HEK293 (cell line): ENCODE data around the gene TPST1.
A peak's percentile ranks its signal among the peaks of the same experiment; 100 is the strongest.

Source experiments
- CTCF ChIA-PET: fragments of 350-600 bp; formaldehyde crosslinking; extraction: SDS; loops from one replicate; lab custom pipeline; 2021; ENCODE audit warnings: antibody characterized with exemption; lab: Yijun Ruan, JAX
- POLR2A ChIA-PET: fragments of 300-600 bp; formaldehyde crosslinking; extraction: SDS; loops from one replicate; lab custom pipeline; 2020; ENCODE audit warnings: antibody characterized with exemption, inconsistent platforms; lab: Yijun Ruan, JAX
- H3K27ac ChIP-seq: fragments of 200-500 bp; sonication (Bioruptor generic); 2 replicates; pipeline ENCODE4 v1.5.1; 2014; ENCODE audit warnings: low read depth, low read length, control low read depth, inconsistent platforms; ENCODE audit errors: extremely low read depth
- H3K36me3 ChIP-seq, 2 experiments: fragments of 200-500 bp in 1 of 2; sonication (Bioruptor generic) in 1 of 2; 1 replicate in 1 of 2; 2 replicates in 1 of 2; pipeline ENCODE4 v1.5.1; 2014 to 2017; ENCODE audit warnings: inconsistent platforms in 2 of 2, low read length in 2 of 2; ENCODE audit not compliant: control insufficient read depth in 2 of 2, insufficient read depth in 1 of 2
- H3K4me1 ChIP-seq: fragments of 200-500 bp; sonication (Bioruptor generic); 2 replicates; pipeline ENCODE4 v1.5.1; 2014; ENCODE audit warnings: mild to moderate bottlenecking, low read length, inconsistent platforms; ENCODE audit not compliant: control insufficient read depth, insufficient read depth
- H3K4me3 ChIP-seq: 2 replicates; pipeline ENCODE4 v1.5.1; 2011; ENCODE audit warnings: low read depth, mild to moderate bottlenecking, control low read depth, low read length, moderate library complexity
- H3K9me3 ChIP-seq: fragments of 200-500 bp; sonication (Bioruptor generic); 2 replicates; pipeline ENCODE4 v1.5.1; 2014; ENCODE audit warnings: low read depth, low read length, inconsistent platforms; ENCODE audit not compliant: control insufficient read depth, insufficient read depth
- KLF10 ChIP-seq: fragments of 450-650 bp; IDR thresholded peaks from 2 replicates; pipeline ENCODE4 v1.5.1; 2018; ENCODE audit warnings: missing biosample characterization, mild to moderate bottlenecking, missing genetic modification characterization
- REPIN1 ChIP-seq: fragments of 450-650 bp; formaldehyde crosslinking; IDR thresholded peaks from 2 replicates; pipeline ENCODE4 v1.5.1; 2017; ENCODE audit warnings: missing biosample characterization, missing genetic modification characterization, low read depth
- TRIM28 ChIP-seq: IDR thresholded peaks from 2 replicates; pipeline ENCODE4 v1.6.1; 2011; ENCODE audit warnings: low read length, control low read depth, borderline replicate concordance
- ZBTB17 ChIP-seq: fragments of 450-650 bp; formaldehyde crosslinking; IDR thresholded peaks from 2 replicates; pipeline ENCODE4 v1.5.1; 2016; ENCODE audit warnings: missing biosample characterization, missing genetic modification characterization
- ZBTB44 ChIP-seq: fragments of 450-650 bp; IDR thresholded peaks from 2 replicates; pipeline ENCODE4 v1.5.1; 2018; ENCODE audit warnings: missing biosample characterization, mild to moderate bottlenecking, missing genetic modification characterization
- ZBTB7A ChIP-seq: fragments of 450-650 bp; formaldehyde crosslinking; IDR thresholded peaks from 2 replicates; pipeline ENCODE4 v1.5.1; 2016; ENCODE audit warnings: low read depth, missing biosample characterization, missing genetic modification characterization
- ZFP37 ChIP-seq: fragments of 450-650 bp; formaldehyde crosslinking; IDR thresholded peaks from 2 replicates; pipeline ENCODE4 v1.5.1; 2016; ENCODE audit warnings: missing biosample characterization, missing genetic modification characterization
- ZFP69B ChIP-seq: fragments of 450-650 bp; formaldehyde crosslinking; IDR thresholded peaks from 2 replicates; pipeline ENCODE4 v1.5.1; 2016; ENCODE audit warnings: missing biosample characterization, missing genetic modification characterization
- ZNF10 ChIP-seq: fragments of 450-650 bp; formaldehyde crosslinking; IDR thresholded peaks from 2 replicates; pipeline ENCODE4 v1.5.1; 2017; ENCODE audit warnings: missing biosample characterization, missing genetic modification characterization
- ZNF114 ChIP-seq: fragments of 450-650 bp; formaldehyde crosslinking; IDR thresholded peaks from 2 replicates; pipeline ENCODE4 v1.5.0; 2017; ENCODE audit warnings: missing biosample characterization, missing genetic modification characterization
- ZNF138 ChIP-seq: fragments of 450-650 bp; formaldehyde crosslinking; IDR thresholded peaks from 2 replicates; pipeline ENCODE4 v1.5.1; 2016; ENCODE audit warnings: missing biosample characterization, missing genetic modification characterization, borderline replicate concordance
- ZNF175 ChIP-seq: fragments of 450-650 bp; formaldehyde crosslinking; IDR thresholded peaks from 2 replicates; pipeline ENCODE4 v1.5.1; 2016; ENCODE audit warnings: missing biosample characterization, missing genetic modification characterization
- ZNF341 ChIP-seq: fragments of 450-650 bp; formaldehyde crosslinking; IDR thresholded peaks from 2 replicates; pipeline ENCODE4; 2016; ENCODE audit warnings: low read depth, missing biosample characterization, missing genetic modification characterization
- ZNF571 ChIP-seq: fragments of 450-650 bp; formaldehyde crosslinking; IDR thresholded peaks from 2 replicates; pipeline ENCODE4 v1.5.0; 2017; ENCODE audit warnings: missing biosample characterization, missing genetic modification characterization
- ZNF621 ChIP-seq: fragments of 450-650 bp; formaldehyde crosslinking; IDR thresholded peaks from 2 replicates; pipeline ENCODE4 v1.5.1; 2017; ENCODE audit warnings: missing biosample characterization, missing genetic modification characterization
- ZNF664 ChIP-seq: fragments of 450-650 bp; formaldehyde crosslinking; IDR thresholded peaks from 2 replicates; pipeline ENCODE4 v1.5.1; 2016; ENCODE audit warnings: missing biosample characterization, missing genetic modification characterization
- ZNF843 ChIP-seq: fragments of 450-650 bp; formaldehyde crosslinking; IDR thresholded peaks from 2 replicates; pipeline ENCODE4 v1.5.1; 2016; ENCODE audit warnings: missing biosample characterization, missing genetic modification characterization
- TF ChIP-seq, protein P1 (sequence below): fragments of 450-650 bp; formaldehyde crosslinking; IDR thresholded peaks from 2 replicates; pipeline ENCODE4 v1.5.1; 2017; ENCODE audit warnings: missing biosample characterization, missing genetic modification characterization
- TF ChIP-seq, protein P2 (sequence below): fragments of 450-650 bp; formaldehyde crosslinking; IDR thresholded peaks from 2 replicates; pipeline ENCODE4 v1.5.1; 2016; ENCODE audit warnings: missing biosample characterization, missing genetic modification characterization

Gene TPST1

DNA sequence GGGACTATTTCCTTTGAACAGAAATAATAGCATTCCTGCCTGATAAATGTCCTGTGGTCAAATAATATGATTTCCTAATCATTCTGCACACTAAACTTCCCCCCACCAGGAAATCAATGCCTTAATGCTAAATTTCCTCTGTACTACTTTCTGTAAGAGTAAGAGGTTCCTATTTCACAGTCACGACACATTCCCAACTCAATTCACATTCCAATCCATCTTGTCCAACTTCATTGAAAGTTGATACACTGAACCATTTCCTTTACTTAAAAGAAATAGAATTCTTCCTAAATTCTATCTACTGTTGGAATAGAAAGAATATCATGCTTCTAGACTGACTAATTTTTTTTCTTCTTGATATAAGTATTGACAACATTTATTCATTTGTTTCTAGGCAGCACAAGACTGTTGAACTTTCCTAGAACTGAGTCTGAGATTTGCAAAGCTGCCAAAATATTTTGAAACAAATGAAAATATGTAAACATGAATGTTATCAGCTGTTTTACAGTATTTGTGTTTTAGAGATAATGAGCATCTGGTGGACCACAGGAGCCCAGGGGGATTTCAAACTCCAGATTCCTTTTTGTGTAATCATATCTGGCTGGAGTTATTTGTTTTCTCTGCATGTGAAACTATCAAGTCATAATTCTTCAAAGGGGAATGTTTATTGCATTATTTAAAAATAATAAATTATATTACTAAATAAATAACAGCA is 121.5 kb downstream of the TPST1 start:
- TF ChIP-seq, protein P1, sequence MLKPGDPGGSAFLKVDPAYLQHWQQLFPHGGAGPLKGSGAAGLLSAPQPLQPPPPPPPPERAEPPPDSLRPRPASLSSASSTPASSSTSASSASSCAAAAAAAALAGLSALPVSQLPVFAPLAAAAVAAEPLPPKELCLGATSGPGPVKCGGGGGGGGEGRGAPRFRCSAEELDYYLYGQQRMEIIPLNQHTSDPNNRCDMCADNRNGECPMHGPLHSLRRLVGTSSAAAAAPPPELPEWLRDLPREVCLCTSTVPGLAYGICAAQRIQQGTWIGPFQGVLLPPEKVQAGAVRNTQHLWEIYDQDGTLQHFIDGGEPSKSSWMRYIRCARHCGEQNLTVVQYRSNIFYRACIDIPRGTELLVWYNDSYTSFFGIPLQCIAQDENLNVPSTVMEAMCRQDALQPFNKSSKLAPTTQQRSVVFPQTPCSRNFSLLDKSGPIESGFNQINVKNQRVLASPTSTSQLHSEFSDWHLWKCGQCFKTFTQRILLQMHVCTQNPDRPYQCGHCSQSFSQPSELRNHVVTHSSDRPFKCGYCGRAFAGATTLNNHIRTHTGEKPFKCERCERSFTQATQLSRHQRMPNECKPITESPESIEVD, result peak; percentile 23; the same call in 1 of the 2 replicates
- TF ChIP-seq ZNF571 (no peak), ZFP69B (no peak)
- TF ChIP-seq, protein P2, sequence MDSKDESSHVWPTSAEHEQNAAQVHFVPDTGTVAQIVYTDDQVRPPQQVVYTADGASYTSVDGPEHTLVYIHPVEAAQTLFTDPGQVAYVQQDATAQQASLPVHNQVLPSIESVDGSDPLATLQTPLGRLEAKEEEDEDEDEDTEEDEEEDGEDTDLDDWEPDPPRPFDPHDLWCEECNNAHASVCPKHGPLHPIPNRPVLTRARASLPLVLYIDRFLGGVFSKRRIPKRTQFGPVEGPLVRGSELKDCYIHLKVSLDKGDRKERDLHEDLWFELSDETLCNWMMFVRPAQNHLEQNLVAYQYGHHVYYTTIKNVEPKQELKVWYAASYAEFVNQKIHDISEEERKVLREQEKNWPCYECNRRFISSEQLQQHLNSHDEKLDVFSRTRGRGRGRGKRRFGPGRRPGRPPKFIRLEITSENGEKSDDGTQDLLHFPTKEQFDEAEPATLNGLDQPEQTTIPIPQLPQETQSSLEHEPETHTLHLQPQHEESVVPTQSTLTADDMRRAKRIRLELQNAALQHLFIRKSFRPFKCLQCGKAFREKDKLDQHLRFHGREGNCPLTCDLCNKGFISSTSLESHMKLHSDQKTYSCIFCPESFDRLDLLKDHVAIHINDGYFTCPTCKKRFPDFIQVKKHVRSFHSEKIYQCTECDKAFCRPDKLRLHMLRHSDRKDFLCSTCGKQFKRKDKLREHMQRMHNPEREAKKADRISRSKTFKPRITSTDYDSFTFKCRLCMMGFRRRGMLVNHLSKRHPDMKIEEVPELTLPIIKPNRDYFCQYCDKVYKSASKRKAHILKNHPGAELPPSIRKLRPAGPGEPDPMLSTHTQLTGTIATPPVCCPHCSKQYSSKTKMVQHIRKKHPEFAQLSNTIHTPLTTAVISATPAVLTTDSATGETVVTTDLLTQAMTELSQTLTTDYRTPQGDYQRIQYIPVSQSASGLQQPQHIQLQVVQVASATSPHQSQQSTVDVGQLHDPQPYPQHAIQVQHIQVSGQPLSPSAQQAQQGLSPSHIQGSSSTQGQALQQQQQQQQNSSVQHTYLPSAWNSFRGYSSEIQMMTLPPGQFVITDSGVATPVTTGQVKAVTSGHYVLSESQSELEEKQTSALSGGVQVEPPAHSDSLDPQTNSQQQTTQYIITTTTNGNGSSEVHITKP (tag by site-specific recombination), result no peak
- TF ChIP-seq, all 188 proteins: peak for 1
- no peaks in the 10 kb centered on the region for H3K36me3 ChIP-seq
- H3K4me1 ChIP-seq, result no peaks in the 10 kb centered on the region
- H3K9me3 ChIP-seq, result no peaks in the 10 kb centered on the region
- ChIA-PET POLR2A (no interaction called here), CTCF (no interaction called here)
- H3K4me3 ChIP-seq, result no peak overlapping the region
- no peak overlapping the region for H3K27ac ChIP-seq

DNA sequence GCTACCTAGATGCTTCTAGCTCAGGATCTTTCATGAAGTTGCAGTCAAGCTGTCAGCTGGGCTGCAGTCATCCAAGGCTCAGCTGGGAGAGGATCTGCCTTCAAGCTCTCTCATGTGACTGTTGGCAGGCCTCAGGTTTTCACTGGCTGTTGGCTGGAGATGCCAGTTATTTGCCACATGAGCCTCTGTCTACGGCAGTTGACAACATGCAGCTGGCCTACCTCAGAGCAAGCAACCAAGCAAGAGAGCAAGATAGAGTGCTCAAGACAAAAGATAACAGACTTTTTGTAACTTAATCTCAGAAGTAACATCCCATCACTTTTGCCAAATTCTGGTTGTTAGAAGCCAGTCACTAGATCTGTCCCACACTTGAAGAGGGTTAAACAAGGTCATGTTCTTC is 125.8 kb downstream of the TPST1 start:
- no peak for TF ChIP-seq ZNF114 (tag by site-specific recombination)
- TF ChIP-seq ZBTB17 (tag by site-specific recombination), result no peak
- TF ChIP-seq ZNF175 (tag by site-specific recombination), result no peak
- no peak for TF ChIP-seq ZNF10 (tag by site-specific recombination)
- no peak for TF ChIP-seq TRIM28
- TF ChIP-seq ZNF621, result no peak
- TF ChIP-seq ZBTB7A (tag by site-specific recombination), result no peak
- no peak for TF ChIP-seq KLF10 (tag by site-specific recombination)
- TF ChIP-seq ZFP37 (tag by site-specific recombination), result no peak
- TF ChIP-seq ZBTB44 (tag by site-specific recombination), result no peak
- no peak for TF ChIP-seq ZNF664 (tag by site-specific recombination)
- no peak for TF ChIP-seq ZNF341 (tag by site-specific recombination)
- no peak for TF ChIP-seq ZNF138 (tag by site-specific recombination)
- no peak for TF ChIP-seq ZNF843 (tag by site-specific recombination)
- no peak for TF ChIP-seq REPIN1
- H3K4me1 ChIP-seq, result no peaks in the 10 kb centered on the region
- POLR2A ChIA-PET, result no interaction called here

More for the DNA sequence above, 125.8 kb downstream of the TPST1 start:
- CTCF ChIA-PET, result no interaction called here
- H3K9me3 ChIP-seq, result no peaks in the 10 kb centered on the region
- no peak overlapping the region for H3K27ac ChIP-seq
- H3K4me3 ChIP-seq, result no peak overlapping the region
- H3K36me3 ChIP-seq, result no peaks in the 10 kb centered on the region
